ENCODE results near the gene SORCS2.

GRCh38 chr4:7441201-7441600, 248.9 kb downstream of the SORCS2 start:
- no peak for TF ChIP-seq CTCF (conservative IDR thresholded peaks at IDR 0.05; ENCODE audit: low read depth, low read length)
- no peak for TF ChIP-seq EZH2 (IDR thresholded peaks at IDR 0.05; ENCODE audit: low read length, unreplicated experiment)
- no peak for TF ChIP-seq EZH2phosphoT487 (IDR thresholded peaks at IDR 0.05; ENCODE audit: borderline replicate concordance, low read length)

Measured in PC-3 (cell line).